Left lung (tissue), 10 donors: ENCODE data around the gene HSD11B1L. TPM values are rescaled to one million over a fixed set of nuclear protein-coding genes. Genes with fewer than 3 reads are reported as not detected.

Source experiments
- ATAC-seq: fragments of 200-7000 bp; cut with Tn5 transposase; one replicate; pipeline ENCODE4 v1.9.1; 2020; ENCODE audit warnings: moderate library complexity
- DNase-seq, 4 donors: peaks; one replicate each; pipeline ENCODE4 v3.0.0-alpha.2; 2013 to 2020
- H3K27ac ChIP-seq, 2 donors: fragments of 200-600 bp; sonication (generic) in 1 of 2; one replicate each; pipeline versions ENCODE4 v1.5.0 to v1.8.0; 2020 to 2021
- H3K27me3 ChIP-seq, 2 donors: fragments of 200-600 bp; sonication (generic) in 1 of 2; one replicate each; pipeline versions ENCODE4 v1.5.0 to v1.8.0; 2020 to 2021
- H3K36me3 ChIP-seq, 2 donors: fragments of 200-600 bp; sonication (generic) in 1 of 2; one replicate each; pipeline versions ENCODE4 v1.5.0 to v1.8.0; 2020 to 2021
- H3K4me1 ChIP-seq, 2 donors: fragments of 200-600 bp; one replicate each; pipeline ENCODE4 v1.8.0; 2021
- H3K4me3 ChIP-seq, 2 donors: fragments of 200-600 bp; sonication (generic) in 1 of 2; one replicate each; pipeline versions ENCODE4 v1.5.0 to v1.8.0; 2020 to 2021; ENCODE audit warnings: mild to moderate bottlenecking in 1 of 2
- H3K9me3 ChIP-seq, 2 donors: fragments of 200-600 bp; sonication (generic) in 1 of 2; one replicate each; pipeline versions ENCODE4 v1.5.0 to v1.8.0; 2020 to 2021
- CTCF ChIP-seq, 2 donors: fragments of 200-600 bp; sonication (generic) in 1 of 2; IDR thresholded peaks; one replicate each; pipeline versions ENCODE4 v1.5.0 to v1.8.0; 2021; ENCODE audit warnings: antibody characterized with exemption in 2 of 2
- intact Hi-C, 2 donors: fragments of 100-400 bp; cut with DNase I; formaldehyde crosslinking; loops; one replicate each; pipeline versions ENCODE4 v1.11.2 to v1.14.2; 2022
- polyA plus RNA-seq, 6 donors: library from polyadenylated mRNA; unstranded; fragments of 120-200 nt; gene quantifications; one replicate each; pipeline ENCODE4 v1.2.1, GENCODE V29; 2013; ENCODE audit not compliant: insufficient read length in 6 of 6
- total RNA-seq, 2 donors: library from RNA; stranded (reverse); fragmentation: NEBNext Ultra II Directional; extraction: Animal tissue kit (Norgen Biotek cat#: 25700); gene quantifications; one replicate each; pipeline ENCODE4 v1.2.1, GENCODE V29; 2021
- donor health status: DM: no; HTN: yes; CAD: no.
- donor health status: DM: no; HTN: no; CAD: no.

The HSD11B1L gene
- total and polyA plus RNA-seq, 8 donors = 5.8 to 12.2 (median 7.9) TPM

GRCh38 chr19:5676772-5677105 lies 4.1 kb upstream of the HSD11B1L start:
- Histone ChIP-seq H3K4me1 (peaks cover 6 to 17% of the 10 kb centered on the region in 2 donors), H3K27ac (no peak overlapping the region)

GRCh38 chr19:5677136-5677535 lies 3.7 kb upstream of the HSD11B1L start:
- H3K4me3 ChIP-seq = no peak overlapping the region
- peaks cover 6 to 17% of the 10 kb centered on the region in 2 donors for H3K4me1 ChIP-seq
- no peaks in the 10 kb centered on the region for H3K9me3 ChIP-seq
- DNase-seq (peak in 1 of 4 donors; percentile 63), ATAC-seq (no peak)
- no peaks in the 10 kb centered on the region for H3K27me3 ChIP-seq
- intact Hi-C loops = no loop called here
- H3K36me3 ChIP-seq = peaks cover 0 to 22% of the 10 kb centered on the region in 2 donors
- no peak for TF ChIP-seq CTCF (IDR thresholded peaks at IDR 0.05)
- no peak overlapping the region for H3K27ac ChIP-seq

More at GRCh38 chr19:5676772-5677105, 4.1 kb upstream of the HSD11B1L start:
- Histone ChIP-seq H3K9me3 (no peaks in the 10 kb centered on the region), H3K27me3 (no peaks in the 10 kb centered on the region), H3K36me3 (peaks cover 0 to 26% of the 10 kb centered on the region in 2 donors), H3K4me3 (no peak overlapping the region)
- TF ChIP-seq CTCF (IDR thresholded peaks at IDR 0.05) = no peak
- intact Hi-C loops = no loop called here
- ATAC-seq (no peak), DNase-seq (peak in 1 of 4 donors; percentile 57)

- H3K27me3 ChIP-seq = no peaks in the 10 kb centered on the region
- TF ChIP-seq CTCF (IDR thresholded peaks at IDR 0.05) = no peak
- no peaks in the 10 kb centered on the region for H3K9me3 ChIP-seq
- peaks cover 6 to 17% of the 10 kb centered on the region in 2 donors for H3K4me1 ChIP-seq
- intact Hi-C loops = no loop called here
- H3K27ac ChIP-seq = no peak overlapping the region
- H3K4me3 ChIP-seq = no peak overlapping the region
- ATAC-seq (no peak), DNase-seq (no peak)
- H3K36me3 ChIP-seq = peaks cover 0 to 20% of the 10 kb centered on the region in 2 donors
Measured at GRCh38 chr19:5677580-5677979, 3.2 kb upstream of the HSD11B1L start.

GRCh38 chr19:5678071-5678718 lies 2.6 kb upstream of the HSD11B1L start:
- Histone ChIP-seq H3K27me3 (no peaks in the 10 kb centered on the region), H3K4me1 (peaks cover 6 to 17% of the 10 kb centered on the region in 2 donors), H3K9me3 (no peaks in the 10 kb centered on the region), H3K27ac (no peak overlapping the region), H3K36me3 (peaks cover 0 to 20% of the 10 kb centered on the region in 2 donors), H3K4me3 (no peak overlapping the region)
- intact Hi-C loops = no loop called here
- DNase-seq (peak in 1 of 4 donors; percentile 75), ATAC-seq (no peak)
- TF ChIP-seq CTCF (IDR thresholded peaks at IDR 0.05) = no peak

- ATAC-seq = no peak
- Histone ChIP-seq H3K36me3 (peaks cover 0 to 20% of the 10 kb centered on the region in 2 donors), H3K27me3 (no peaks in the 10 kb centered on the region), H3K4me3 (peak overlapping the region; percentile 65 to 83), H3K9me3 (no peaks in the 10 kb centered on the region), H3K4me1 (peaks cover 6 to 17% of the 10 kb centered on the region in 2 donors), H3K27ac (peak overlapping the region; percentile 76 to 95)
- DNase-seq = peak in 1 of 4 donors; percentile 82
- TF ChIP-seq CTCF (IDR thresholded peaks at IDR 0.05) = no peak
- intact Hi-C loops = no loop called here
Measured at GRCh38 chr19:5679289-5680083, 1.3 kb upstream of the HSD11B1L start.
